C4-2B (cell line): ENCODE data around the gene ZNF555.

Experiments
- CTCF ChIP-seq: fragments of 450-650 bp; conservative IDR thresholded peaks from 2 replicates; pipeline ENCODE4 v1.5.1; 2017; ENCODE audit warnings: mild to moderate bottlenecking
- ZFX ChIP-seq: fragments of 450-650 bp; IDR thresholded peaks from 2 replicates; pipeline ENCODE4 v1.6.1; 2017

DNA sequence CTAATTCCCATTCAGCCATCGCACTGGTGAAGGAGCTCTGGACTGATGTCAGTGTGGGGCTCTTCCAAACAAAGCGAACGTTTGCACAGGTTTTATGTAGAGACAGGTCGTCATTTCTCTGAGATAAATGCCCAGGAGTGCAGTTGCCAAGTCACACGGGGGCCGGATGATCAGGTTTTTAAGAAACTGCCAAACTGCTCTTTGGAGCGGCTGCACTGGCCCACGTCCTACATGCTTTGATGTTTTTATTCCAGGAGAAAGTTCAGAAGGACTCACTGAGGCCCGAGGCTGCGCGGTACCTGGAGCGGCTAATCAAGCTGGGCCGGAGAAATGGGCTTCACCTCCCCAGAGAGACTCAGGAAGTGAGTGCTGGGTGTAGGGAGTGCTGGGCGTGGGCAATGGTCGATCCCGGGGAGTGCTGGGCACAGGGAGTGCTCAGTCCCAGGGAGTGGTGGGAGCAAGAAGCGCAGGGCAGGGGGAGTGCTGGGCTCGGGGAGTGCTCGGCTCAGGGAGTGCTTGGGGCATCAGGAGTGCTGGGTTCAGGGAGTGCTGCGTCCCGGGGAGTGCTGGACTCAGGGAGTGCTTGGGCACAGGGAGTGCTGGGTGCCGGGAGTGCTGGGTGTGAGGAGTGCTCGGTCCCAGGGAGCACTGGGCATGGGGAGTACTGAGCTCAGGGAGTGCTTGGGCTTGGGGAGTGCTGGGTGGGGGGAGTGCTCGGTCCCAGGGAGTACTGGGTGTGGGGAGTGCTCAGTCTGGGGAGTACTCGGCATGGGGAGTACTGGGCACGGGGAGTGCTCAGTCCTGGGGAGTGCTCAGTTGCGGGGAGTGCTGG lies 45.2 kb upstream of the ZNF555 start:
- TF ChIP-seq CTCF (no peak), ZFX (no peak)
